Adrenal gland (tissue), 12 donors: ENCODE data around the gene PRAME. TPM values are rescaled to one million over a fixed set of nuclear protein-coding genes. Genes with fewer than 3 reads are reported as not detected.

Source experiments
- DNase-seq, 7 donors: peaks; one replicate each; pipeline ENCODE4 v3.0.0-alpha.2; 2019 to 2020
- H3K27ac ChIP-seq, 5 donors: fragments of 200-600 bp; sonication (generic) in 4 of 5; 1 replicate in 3 of 5; 2 replicates in 2 of 5; pipeline versions ENCODE4 v1.5.1 to v1.8.0; 2016 to 2020; ENCODE audit warnings: mild to moderate bottlenecking in 1 of 5
- H3K27me3 ChIP-seq: fragments of 200-600 bp; 2 replicates; pipeline ENCODE4 v1.8.0; 2021
- H3K36me3 ChIP-seq, 2 donors: fragments of 200-600 bp; replicated peaks in 1 of 2; 1 replicate in 1 of 2; 2 replicates in 1 of 2; pipeline versions ENCODE4 v1.5.1 to v1.8.0; 2018 to 2022
- H3K4me1 ChIP-seq, 2 donors: fragments of 200-600 bp; replicated peaks in 1 of 2; 1 replicate in 1 of 2; 2 replicates in 1 of 2; pipeline versions ENCODE4 v1.5.1 to v1.8.0; 2018 to 2021
- H3K4me3 ChIP-seq, 4 donors: fragments of 200-600 bp; sonication (generic) in 3 of 4; one replicate each; pipeline ENCODE4 v1.5.1; 2016 to 2018
- H3K9me3 ChIP-seq, 3 donors: fragments of 200-600 bp; sonication (generic) in 1 of 3; replicated peaks in 1 of 3; 1 replicate in 2 of 3; 2 replicates in 1 of 3; pipeline versions ENCODE4 v1.5.1 to v1.8.0; 2016 to 2021
- POLR2A ChIP-seq, 2 donors: fragments of 450-650 bp; IDR thresholded peaks; one replicate each; pipeline ENCODE4 v1.6.1; 2017; ENCODE audit warnings: antibody characterized with exemption in 2 of 2, mild to moderate bottlenecking in 2 of 2, moderate library complexity in 1 of 2
- WGBS, 4 donors: extraction: QIAGEN DNeasy Blood & Tissue Kit in 2 of 4; methylation state at CpG; one replicate each; pipeline versions ENCODE4 v1.1.5 to v1.1.7; 2013 to 2017; 5-methylcytosine and 5-hydroxymethylcytosine counted together
- intact Hi-C, 2 donors: fragments of 100-400 bp; cut with DNase I; formaldehyde crosslinking; loops; one replicate each; pipeline versions ENCODE4 v1.14.1 to v1.15.0; 2022 to 2023
- polyA plus RNA-seq, 3 donors: library from polyadenylated mRNA; stranded (reverse); fragments of 200-250 nt in 2 of 3; fragments of 350-450 nt in 1 of 3; fragmentation: Illumina TruSeq in 1 of 3; extraction: RNeasy Lipid Tissue Mini Kit (QIAGEN cat#74804) in 1 of 3; gene quantifications; one replicate each; pipeline ENCODE4 v1.2.3, GENCODE V29; 2013 to 2014
- total RNA-seq, 9 donors: library from RNA; depleted of rRNA in 4 of 9; stranded (reverse); fragments of >200 nt in 4 of 9; fragments of 120-200 nt in 1 of 9; fragmentation: NEBNext Ultra II Directional in 1 of 9; extraction: Animal tissue kit (Norgen Biotek cat#: 25700) in 1 of 9; gene quantifications; one replicate each; pipeline versions ENCODE4 v1.1.0 to v1.2.4, GENCODE V29; 2013 to 2023
- TF ChIP-seq, protein P1 (sequence below), 6 experiments: fragments of 450-650 bp in 4 of 6; fragments of 200-600 bp in 2 of 6; sonication (generic) in 1 of 6; IDR thresholded peaks; 1 replicate in 5 of 6; 2 replicates in 1 of 6; pipeline versions ENCODE4 v1.5.1 to v1.8.0; 2016 to 2021; ENCODE audit warnings: antibody characterized with exemption in 6 of 6, mild to moderate bottlenecking in 2 of 6, moderate library complexity in 1 of 6
- donor health status: healthy with polysubstance abuse.
- donor health status: Bipolar disorder and iron deficiency.
- donor health status: DM: yes; HTN: yes; CAD: no.
- donor health status: DM: no; HTN: no; CAD: no.
- donor health status: DM: no; HTN: no; CAD: no.
- donor health status: DM: yes; HTN: yes; CAD: no.

The PRAME gene
- total and polyA plus RNA-seq, 12 donors: 0.78 to 11.6 (median 3.5) TPM

DNA sequence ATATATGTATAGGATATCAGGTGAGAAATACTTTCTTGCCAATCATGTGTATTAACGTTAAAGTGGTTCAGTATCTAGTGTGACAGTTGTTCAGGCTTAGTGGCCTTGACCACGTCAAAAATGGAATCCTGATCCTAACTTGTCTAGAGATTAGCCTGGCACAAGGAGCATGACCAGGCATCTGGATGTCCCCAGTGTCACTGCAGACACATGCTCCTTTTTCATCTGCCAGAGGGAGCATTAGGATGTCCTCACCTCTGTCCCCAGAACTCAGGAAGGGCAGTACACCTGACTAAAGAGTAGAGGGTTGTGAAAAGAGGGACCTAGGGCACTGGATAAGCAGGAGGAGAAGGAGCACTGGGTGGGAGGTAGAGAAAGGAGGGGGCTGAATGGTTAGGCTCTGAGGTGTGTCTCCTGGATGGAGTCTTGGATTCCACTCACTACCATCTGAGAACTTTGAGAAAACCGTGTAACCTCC, 44.4 kb upstream of the PRAME start:
- TF ChIP-seq, protein P1, sequence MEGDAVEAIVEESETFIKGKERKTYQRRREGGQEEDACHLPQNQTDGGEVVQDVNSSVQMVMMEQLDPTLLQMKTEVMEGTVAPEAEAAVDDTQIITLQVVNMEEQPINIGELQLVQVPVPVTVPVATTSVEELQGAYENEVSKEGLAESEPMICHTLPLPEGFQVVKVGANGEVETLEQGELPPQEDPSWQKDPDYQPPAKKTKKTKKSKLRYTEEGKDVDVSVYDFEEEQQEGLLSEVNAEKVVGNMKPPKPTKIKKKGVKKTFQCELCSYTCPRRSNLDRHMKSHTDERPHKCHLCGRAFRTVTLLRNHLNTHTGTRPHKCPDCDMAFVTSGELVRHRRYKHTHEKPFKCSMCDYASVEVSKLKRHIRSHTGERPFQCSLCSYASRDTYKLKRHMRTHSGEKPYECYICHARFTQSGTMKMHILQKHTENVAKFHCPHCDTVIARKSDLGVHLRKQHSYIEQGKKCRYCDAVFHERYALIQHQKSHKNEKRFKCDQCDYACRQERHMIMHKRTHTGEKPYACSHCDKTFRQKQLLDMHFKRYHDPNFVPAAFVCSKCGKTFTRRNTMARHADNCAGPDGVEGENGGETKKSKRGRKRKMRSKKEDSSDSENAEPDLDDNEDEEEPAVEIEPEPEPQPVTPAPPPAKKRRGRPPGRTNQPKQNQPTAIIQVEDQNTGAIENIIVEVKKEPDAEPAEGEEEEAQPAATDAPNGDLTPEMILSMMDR (IDR thresholded peaks at IDR 0.05): no peak
- 66 to 76% (median 70%) methylated on average over 3 of the region's 3 CpGs for WGBS, 4 donors
- DNase-seq: no peak
- no peaks in the 10 kb centered on the region for H3K27me3 ChIP-seq
- no peaks in the 10 kb centered on the region for H3K9me3 ChIP-seq
- H3K36me3 ChIP-seq: no peaks in the 10 kb centered on the region
- H3K4me1 ChIP-seq: no peaks in the 10 kb centered on the region
- intact Hi-C loops: no loop called here
- no peak overlapping the region for H3K4me3 ChIP-seq
- H3K27ac ChIP-seq: no peak overlapping the region

DNA sequence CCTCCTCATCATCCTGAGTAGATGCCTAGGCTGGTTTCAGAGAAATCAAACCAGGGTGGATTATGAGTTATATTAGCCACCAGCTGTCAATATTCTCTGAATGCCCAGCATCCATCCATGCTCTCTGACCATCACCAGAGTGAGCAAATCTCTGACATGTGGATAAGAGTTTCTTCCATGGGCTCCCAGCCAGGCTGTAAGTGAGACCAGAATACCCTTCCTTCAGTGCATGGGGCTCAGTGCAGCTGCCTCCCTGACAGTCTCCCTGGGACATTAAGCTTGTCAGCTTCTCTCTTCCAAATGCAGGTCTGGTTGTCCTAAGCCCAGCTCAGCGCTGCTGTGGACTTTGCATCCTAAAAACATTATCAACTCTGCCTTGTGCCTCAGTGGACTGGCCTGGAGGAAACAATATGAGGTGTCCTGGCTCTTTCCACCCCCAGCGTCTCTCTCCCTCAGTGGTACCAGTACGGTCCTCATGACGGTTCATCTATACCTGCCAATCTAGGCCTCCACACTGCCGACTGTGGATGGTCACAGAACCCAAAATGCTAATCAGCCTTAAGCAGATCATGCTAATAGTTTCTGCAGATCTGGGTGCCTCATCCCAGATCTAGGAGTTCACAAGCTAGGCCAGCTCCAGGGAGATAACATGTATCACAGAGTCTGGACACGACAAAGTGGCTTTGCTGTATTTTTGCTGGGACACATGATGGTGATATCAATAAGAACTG, 41.6 kb upstream of the PRAME start:
- no peak for DNase-seq
- intact Hi-C loops: no loop called here
- no peak for TF ChIP-seq POLR2A (IDR thresholded peaks at IDR 0.05)
- TF ChIP-seq, protein P1 (IDR thresholded peaks at IDR 0.05): no peak
- H3K27me3 ChIP-seq: no peaks in the 10 kb centered on the region
- H3K4me1 ChIP-seq: no peaks in the 10 kb centered on the region
- no peaks in the 10 kb centered on the region for H3K36me3 ChIP-seq
- H3K27ac ChIP-seq: no peak overlapping the region
- no peak overlapping the region for H3K4me3 ChIP-seq
- 80 to 90% (median 87%) methylated on average over 5 to 6 of the region's 6 CpGs for WGBS, 4 donors
- H3K9me3 ChIP-seq: no peaks in the 10 kb centered on the region

DNA sequence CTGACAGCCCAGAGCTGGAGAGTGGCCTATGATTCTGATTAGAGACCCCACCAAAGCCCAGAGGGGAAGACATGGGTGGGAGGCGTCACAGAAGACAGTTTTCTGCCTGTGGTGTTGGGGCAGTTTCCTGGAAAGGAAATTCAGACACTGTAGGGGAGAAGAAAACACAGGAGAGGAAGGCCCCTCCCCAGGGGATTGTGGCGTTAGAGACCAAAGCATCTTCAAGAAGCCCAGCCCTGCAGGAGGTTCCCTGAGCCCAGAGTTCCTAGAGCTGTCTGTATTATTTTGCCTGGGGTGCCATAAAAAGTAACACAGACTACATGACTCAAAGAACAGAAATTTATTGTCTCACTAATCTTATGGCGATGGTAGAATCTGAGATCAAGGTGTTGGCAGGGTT, 40.2 kb upstream of the PRAME start:
- DNase-seq: no peak
- WGBS, 4 donors: 72 to 84% (median 74%) methylated on average over 3 of the region's 3 CpGs
- H3K9me3 ChIP-seq: no peaks in the 10 kb centered on the region
- no peak overlapping the region for H3K27ac ChIP-seq
- H3K4me3 ChIP-seq: no peak overlapping the region
- H3K36me3 ChIP-seq: no peaks in the 10 kb centered on the region
- intact Hi-C loops: no loop called here
- TF ChIP-seq, protein P1 (IDR thresholded peaks at IDR 0.05): no peak
- no peak for TF ChIP-seq POLR2A (IDR thresholded peaks at IDR 0.05)
- no peaks in the 10 kb centered on the region for H3K4me1 ChIP-seq
- H3K27me3 ChIP-seq: no peaks in the 10 kb centered on the region

DNA sequence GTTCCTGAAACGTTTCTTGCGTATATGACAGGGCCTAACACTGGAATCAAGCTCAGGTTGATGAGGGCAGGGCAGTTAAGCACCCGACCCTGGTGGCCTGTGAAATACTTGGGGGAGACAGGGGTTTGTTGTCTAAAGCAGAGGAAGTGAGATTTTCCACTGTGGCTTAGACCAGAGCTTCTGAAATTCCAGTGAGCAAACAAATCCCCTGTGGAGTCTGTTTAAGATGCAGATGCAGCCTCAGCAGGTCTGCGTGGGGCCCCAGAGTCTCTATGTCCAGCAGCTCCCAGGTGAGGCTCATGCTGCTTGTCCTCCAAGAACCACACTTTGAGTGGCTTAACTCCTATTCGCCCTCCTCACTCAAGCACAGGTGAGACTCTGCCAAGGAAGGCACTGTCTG, 39.1 kb upstream of the PRAME start:
- Histone ChIP-seq H3K36me3 (no peaks in the 10 kb centered on the region), H3K4me3 (no peak overlapping the region), H3K4me1 (no peaks in the 10 kb centered on the region), H3K9me3 (no peaks in the 10 kb centered on the region), H3K27me3 (no peaks in the 10 kb centered on the region), H3K27ac (no peak overlapping the region)
- intact Hi-C loops: no loop called here
- TF ChIP-seq, protein P1 (IDR thresholded peaks at IDR 0.05): no peak
- TF ChIP-seq POLR2A (IDR thresholded peaks at IDR 0.05): no peak
- WGBS, 4 donors: 69 to 77% (median 75%) methylated on average over 5 of the region's 5 CpGs
- DNase-seq: no peak
